OCI-M2 (cell line): ENCODE data around the gene CLDND1.
"Not testable (repeated sequence)": the region's sequence is repeated elsewhere in the genome, so short reads cannot be mapped to it uniquely, and the experiment has no call there.

Experiments
- DNase-seq: peaks from one replicate; lab custom pipeline; 2025; ENCODE audit not compliant: unreplicated experiment; lab: John Stamatoyannopoulos, UW

Gene CLDND1

GRCh38 chr3:98522544-98523281, at the start of gene CLDND1:
Gene CLDND1 (minus strand): TSS chr3:98522902. CDS start chr3:98521424, 1,478 bp downstream.
- peak; percentile 79 for DNase-seq

GRCh38 chr3:98568402-98568801, 45.7 kb upstream of the CLDND1 start:
- no peak for DNase-seq

- no peak for DNase-seq
Measured at GRCh38 chr3:98567666-98568270, 45.1 kb upstream of the CLDND1 start.

GRCh38 chr3:98565843-98566242, 43.1 kb upstream of the CLDND1 start:
- DNase-seq = no peak

GRCh38 chr3:98565237-98565643, 42.5 kb upstream of the CLDND1 start:
- DNase-seq = no peak

- no peak for DNase-seq
Measured at GRCh38 chr3:98564282-98565005, 41.7 kb upstream of the CLDND1 start.

- DNase-seq = no peak
Measured at GRCh38 chr3:98563661-98564281, 41.1 kb upstream of the CLDND1 start.

GRCh38 chr3:98561727-98562521, 39.2 kb upstream of the CLDND1 start:
- DNase-seq = no peak

- DNase-seq = no peak
Measured at GRCh38 chr3:98560911-98561310, 38.2 kb upstream of the CLDND1 start.

- not testable (repeated sequence) for DNase-seq
Measured at GRCh38 chr3:98559769-98560168, 37.1 kb upstream of the CLDND1 start.

GRCh38 chr3:98558100-98558827, 35.6 kb upstream of the CLDND1 start:
- no peak for DNase-seq

- no peak for DNase-seq
Measured at GRCh38 chr3:98557324-98558010, 34.8 kb upstream of the CLDND1 start.

- no peak for DNase-seq
Measured at GRCh38 chr3:98556164-98557130, 33.7 kb upstream of the CLDND1 start.

GRCh38 chr3:98555025-98555379, 32.3 kb upstream of the CLDND1 start:
- no peak for DNase-seq

- no peak for DNase-seq
Measured at GRCh38 chr3:98554580-98554979, 31.9 kb upstream of the CLDND1 start.

- no peak for DNase-seq
Measured at GRCh38 chr3:98553753-98554152, 31.1 kb upstream of the CLDND1 start.

- no peak for DNase-seq
Measured at GRCh38 chr3:98553021-98553563, 30.4 kb upstream of the CLDND1 start.
